ENCODE data around the gene MAP4K5.

Gene MAP4K5

DNA sequence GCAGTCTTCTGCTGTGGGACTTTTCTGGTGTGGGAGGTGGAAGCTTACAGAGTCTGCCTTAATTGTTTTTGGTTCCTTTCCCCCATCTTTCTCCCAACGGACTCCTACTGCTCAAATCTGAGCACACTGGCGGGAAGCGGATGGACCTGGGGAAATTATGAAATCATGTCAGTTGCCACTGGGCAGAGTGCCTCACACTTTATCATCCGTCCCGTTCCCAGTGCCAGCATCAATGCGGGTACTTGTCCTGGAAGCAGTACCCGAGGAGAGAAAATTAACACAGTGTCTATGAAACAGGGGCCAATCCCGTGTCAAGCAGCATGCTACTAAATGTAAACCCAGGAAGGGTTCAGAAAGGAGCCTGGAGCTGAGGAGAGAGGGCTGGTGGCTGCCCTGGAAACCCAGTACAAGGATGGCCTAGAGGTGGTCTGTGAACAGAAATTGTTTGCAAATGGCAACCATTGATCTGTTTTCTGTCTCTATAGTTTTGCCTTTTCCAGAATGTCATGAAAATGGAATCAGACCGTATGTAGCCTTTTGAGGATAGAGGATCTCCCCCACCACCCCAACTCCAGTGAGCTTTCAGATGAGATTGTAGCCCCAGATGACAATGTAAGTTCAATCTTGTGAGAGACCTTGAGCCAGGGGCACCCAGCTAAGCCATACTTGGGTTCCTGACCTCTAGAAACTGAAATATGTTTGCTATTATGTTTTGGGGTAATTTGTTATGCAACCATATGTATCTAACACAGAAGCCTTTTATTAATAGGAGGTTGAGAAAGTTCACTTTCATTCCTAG is 134.8 kb downstream of the MAP4K5 start:
- DNase-seq, result no peak

DNA sequence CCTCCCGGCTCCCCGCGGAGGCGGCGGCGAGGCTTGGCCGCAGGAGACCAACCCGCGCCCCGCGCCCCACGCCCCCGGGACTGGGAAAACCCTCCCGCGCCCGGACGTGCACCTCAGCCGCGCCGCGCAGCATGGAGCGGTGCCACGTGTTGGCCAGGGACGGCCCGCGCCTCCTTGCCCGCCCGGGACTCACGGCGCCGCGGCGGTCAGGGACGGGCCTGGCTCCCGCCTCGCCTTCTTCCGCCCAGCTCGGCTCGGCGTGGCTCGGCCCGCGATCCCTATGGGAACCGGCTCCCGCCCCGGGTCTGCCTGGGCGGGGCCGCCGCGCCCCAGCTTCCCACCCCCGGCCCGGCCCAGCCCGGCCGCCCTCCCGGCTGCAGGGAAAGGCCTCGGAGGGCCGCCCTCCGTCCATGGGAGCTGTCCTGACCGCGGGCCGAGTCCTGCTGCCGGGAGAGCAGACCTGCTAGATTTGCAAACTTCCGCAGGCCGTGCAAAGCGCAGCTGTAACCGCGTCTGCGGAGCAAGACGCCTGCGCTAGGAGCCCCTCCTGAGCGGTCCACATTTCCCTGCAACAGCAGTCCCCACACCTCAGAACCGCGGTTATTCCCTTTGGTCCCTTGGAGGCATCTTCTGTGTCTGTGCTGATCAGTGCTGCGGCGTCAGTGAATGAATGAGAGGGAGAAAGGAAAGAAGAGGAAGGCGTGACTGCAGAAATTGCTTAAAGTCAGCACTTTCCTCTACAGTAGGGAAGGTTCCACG is 135.6 kb downstream of the MAP4K5 start, which contains the start of gene CDKL1:
Gene CDKL1 (minus strand): TSS at position 251 of the 759 bp plus-strand sequence. CDS start 1,013 bp downstream, outside the sequence.
- DNase-seq, result peak; percentile 9

DNA sequence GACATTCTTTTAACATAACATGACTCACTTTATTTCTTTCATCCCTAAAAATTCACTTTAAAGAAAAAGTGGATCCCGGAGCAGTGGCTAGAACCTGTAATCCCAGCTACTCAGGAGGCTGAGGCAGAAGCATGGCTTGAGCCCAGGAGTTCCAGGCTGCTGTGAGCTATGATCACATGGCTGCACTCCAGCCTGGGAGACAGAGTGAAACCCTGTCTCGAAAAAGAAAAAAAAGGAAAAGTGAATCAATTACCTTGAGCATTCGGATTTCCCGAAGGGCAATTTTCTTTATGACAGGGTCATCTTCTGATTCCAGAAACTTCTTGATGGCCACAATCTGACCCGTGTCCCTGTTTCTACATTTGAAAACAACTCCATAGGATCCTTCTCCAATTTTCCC is 136.9 kb downstream of the MAP4K5 start:
- no peak for DNase-seq

DNA sequence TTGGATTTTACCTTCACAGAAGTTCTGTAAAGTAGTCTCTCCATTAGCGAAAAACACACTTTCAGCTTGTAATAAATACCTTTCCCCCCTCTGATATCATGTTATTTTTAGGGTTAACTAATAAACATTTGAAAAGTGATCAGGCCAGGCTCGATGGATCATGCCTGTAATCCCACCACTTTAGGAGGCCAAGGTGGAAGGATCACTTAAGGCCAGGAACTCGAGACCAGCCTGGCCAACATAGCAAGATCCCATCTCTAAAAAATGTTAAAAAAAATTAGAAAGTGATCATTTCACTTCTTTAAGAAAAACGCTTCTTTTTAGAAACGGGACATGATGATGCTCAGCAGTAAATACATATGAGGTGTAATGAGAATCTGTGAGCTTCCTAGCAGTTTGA is 137.7 kb downstream of the MAP4K5 start:
- no peak for DNase-seq

DNA sequence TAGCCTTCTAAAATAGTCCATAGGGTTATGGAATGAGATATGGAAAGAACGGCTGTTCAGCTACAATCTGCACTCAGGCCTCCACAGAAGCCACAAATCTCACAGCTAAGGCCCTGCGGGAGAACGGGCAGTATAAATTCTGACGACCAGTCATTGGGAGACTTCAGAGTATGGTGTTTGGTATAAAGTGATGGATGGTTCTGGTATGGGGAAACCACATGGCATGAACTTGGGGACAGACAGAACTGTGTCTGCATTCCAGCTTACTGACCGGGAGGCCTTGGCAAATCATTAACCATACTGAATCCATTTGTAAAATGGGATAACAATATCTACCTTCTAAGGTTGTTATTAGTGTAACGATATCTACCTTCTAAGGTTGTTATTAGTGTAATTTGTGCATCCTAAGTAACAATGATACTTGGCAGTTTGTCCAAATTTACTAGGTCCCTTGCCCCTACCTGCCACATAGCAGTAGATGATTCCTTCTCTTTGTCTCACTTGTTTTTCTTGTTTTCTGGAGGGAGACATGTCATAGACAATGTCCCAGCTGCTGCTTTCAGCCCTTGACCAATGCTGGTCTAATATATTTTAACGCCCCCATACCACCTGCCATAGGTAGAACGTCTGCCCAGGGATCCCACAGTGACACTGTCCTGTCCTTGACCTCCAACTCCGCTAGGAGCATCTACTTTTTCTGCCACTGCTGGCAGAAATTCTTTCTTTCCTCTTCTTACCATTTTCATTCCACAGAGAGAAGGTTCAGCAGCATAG is 142.5 kb downstream of the MAP4K5 start:
- DNase-seq, result no peak

DNA sequence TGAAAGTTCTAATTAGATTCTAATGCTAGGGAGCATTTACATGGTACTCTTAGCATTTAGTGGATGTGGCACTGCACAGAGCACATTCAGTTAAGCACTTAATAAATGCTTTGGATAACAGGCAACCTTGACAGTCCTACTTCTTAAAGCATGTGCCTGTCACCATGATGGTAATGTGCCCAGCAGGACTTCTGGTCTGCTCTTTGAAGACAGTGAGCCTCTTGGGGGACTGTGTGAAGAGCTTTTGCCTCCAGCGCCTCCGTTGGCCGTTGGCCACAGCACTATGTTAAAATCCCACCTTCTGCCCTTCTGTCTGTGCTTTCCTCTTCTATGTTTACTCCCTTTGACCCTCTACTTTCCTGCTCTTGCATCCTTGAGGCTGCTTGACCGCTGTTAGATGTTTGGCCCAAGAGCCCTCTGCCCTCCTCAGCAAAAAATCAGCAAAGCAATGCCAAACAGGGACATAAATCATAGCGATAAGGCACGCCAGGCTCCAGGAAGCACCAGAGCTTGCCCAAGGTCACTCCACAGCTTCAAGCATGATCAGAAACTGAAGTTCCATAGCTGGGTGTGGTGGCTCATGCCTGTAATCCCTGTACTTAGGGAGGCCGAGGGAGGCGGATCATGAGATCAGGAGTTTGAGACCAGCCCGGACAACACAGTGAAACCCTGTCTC is 144.0 kb downstream of the MAP4K5 start:
- no peak for DNase-seq

DNA sequence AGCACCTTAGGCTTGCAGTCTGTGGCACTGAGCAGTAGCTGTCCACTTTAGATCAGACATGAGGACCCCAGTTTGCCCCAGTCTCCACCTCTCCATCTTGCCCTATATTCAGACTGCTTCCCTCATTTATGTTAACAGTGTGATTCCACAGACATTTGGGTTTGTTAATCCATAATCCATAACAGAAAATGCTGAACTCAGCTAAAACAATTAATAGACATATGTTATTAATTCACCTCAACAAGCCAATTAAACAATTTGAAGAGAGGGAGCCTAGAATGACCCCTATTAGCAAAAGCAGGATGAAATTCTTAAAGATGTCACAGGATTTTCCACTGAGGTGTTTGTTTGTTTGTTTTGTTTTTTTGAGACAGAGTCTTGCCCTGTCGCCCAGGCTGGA is 144.8 kb downstream of the MAP4K5 start:
- no peak for DNase-seq

DNA sequence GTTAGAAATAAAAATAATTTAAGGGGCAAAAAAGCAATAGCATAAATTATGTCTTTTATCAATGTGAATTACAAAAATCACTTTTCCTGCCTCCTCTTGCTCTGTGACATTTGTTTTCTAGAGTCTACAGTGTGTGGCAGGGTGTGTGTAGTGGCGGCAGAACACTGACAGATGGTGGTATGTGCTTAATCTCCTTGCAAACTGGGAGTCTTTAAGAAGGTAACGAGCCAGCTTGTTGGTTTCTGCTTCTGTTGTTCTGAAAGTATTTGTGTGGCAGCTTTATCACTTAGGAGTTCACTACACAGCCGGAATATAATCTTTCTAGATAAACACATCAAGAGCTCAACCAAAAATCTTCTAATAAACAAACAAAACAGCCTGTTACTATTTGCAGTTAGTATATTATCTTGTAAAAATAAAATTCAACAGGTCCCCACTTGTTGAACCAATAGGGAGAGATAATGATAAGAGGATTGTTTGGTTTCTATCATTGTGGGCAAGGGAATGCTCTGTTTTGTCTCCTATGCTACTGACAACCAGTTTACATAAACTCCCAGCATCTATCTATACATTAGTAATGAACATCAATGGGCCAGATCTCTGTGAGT is 148.6 kb downstream of the MAP4K5 start:
- no peak for DNase-seq

DNA sequence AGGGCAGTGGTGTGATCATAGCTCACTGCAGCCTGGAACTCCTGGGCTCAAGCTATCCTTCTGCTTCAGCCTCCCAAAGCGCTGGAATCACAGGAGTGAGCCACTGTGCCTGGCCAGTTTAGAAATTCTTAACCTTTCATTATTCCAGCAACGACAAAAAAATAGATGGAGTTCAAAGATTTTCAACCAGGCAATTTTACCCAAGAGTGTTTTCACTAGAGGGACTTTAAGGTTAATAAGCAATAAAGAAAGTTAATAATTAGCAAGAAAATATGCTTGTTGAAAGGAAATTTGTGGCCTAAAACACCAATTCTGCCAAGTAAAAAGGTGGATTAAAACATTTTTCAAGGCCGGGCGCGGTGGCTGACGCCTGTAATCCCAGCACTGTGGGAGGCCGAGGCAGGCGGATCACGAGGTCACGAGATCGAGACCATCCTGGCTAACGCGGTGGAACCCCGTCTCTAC is 150.5 kb downstream of the MAP4K5 start:
- no peak for DNase-seq

DNA sequence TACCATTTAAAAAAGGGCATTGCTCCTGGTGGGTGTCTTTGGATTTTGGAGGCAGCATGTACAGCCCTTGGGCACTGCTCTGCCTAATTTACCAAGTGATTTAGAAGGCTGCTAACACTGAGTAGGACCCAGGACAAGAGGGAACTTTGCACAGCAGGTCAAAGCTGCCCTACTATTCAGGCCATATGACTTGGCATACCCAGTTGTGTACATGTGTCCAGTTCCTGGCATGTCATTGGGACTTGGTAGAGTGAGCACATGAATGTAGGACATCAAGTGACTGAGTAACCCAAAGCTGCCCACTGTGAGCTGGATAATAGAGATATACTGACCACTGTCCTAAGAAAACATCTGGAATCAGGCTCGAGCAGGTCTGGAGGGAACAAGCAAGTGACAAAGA is 151.4 kb downstream of the MAP4K5 start:
- no peak for DNase-seq

DNA sequence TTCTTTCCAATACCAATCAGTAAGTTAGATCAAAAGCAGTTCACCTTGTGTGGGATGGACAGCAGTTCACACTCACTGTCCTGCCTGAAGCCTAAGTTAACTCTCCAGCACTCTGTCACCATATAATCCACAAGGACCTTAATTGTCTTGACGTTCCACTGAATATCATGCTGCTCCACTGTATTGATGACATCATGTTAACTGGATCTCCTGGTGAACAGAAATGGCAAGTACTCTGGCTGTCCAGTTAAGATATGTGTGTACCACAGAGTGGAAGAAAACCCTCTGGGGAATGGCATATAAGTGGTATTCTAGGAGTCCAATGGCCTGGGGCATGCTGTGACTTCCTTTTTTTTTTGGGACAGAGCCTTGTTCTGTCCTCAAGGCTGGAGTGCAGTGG is 151.9 kb downstream of the MAP4K5 start:
- no peak for DNase-seq

DNA sequence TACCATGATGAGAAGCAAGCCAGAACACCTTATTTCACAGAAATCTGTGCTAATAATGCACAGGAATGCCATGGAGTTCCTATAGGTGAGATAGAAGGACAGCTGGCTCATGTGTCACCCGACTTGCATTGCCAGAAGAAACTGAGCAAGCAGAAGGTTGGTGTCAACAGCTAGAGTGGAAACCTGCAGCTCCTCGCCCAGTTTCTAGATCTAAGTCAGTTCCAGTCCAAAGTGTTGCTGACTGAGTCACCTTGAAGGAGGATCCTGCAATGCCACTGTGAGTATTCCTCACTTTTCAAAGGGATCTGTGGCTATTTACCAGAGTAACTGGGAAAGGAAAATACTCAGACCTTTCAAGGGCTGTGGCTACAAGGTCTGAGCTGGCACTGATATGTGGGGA is 152.8 kb downstream of the MAP4K5 start:
- DNase-seq, result no peak

DNA sequence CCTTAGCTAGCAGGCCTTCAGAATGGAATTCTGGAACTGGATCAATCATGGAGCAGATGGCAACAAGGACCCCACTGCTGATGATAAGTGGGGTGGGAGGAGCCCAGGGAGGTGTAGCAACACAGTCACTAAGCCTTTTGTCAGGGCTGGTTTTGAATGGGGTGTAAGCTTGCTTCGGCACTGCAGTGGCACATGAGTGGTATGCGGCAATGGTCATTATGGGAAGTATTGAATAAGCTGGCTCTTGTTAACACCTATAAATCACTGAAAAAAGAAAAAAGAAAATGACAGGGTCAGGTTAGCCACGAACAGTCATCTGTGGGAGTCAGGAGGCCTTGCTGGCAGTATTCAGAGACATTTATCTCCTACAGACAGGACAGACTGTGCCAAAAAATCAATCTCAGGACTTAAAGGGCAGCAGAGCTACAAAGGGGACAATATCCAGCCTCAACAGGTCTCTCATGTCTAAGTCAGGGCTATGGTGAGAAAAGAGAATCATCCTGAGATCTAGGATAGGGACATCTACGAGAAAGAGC is 154.8 kb downstream of the MAP4K5 start:
- no peak for DNase-seq

DNA sequence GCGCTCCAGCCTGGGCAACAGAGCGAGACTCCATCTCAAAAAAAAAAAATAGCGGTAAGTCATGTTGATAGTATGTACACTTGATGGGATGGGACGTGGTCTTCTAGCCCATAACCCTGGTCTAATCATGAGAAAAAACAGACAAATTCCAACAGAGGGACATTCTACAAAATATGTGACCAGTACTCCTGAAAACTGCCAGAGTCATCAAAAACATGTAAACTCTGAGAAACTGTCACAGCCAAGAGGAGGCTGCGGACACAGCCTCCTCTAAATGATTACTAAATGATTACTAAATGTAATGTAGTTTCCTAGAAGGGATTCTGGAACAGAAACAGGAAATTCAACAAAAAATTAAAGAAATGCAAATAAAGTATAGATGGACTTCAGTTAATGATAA is 156.6 kb downstream of the MAP4K5 start:
- DNase-seq, result no peak

DNA sequence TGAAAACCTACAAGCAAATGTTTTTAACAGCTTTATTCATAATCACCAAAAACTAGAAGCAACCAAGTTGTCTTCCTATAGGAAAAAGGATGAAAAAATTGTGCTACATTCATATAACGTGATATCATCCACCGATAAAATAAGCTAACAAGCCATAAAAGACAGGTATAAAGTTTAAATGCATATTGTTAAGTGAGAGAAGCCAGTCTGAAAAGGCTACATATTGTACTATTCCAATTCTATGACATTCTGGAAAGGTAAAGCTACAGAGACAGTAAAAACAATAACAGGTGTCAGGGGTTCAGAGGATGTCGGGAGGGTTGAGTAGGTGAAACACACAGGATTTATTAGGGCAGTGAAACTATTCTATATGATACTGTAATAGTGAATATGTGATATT is 158.4 kb downstream of the MAP4K5 start:
- no peak for DNase-seq

DNA sequence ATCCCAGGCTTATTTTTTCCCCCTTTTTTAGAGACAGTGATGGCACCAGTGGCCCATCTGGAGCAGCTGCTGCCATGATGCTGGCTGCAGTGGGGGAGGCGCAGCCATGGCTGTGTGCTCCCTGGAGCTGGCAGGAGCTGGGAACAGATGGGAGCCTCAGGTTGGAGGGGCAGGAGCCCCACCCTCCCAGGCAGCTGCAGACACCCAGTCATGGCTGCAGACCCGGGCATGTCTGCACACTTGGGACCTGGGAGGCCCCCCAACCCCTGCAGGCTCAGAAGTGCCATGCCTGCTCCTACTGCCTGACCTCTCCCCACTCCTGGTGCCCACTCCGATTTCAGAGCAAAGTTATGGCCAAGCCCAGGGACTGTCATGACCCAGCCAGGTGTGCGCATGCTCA is 160.8 kb downstream of the MAP4K5 start:
- DNase-seq, result no peak
